GM21723 (cell line): ENCODE results near the gene YPEL5.
"Not testable (repeated sequence)": the region's sequence is repeated elsewhere in the genome, so short reads cannot be mapped to it uniquely, and the experiment has no call there.

ENCODE experiments used
- ATAC-seq: cut with Tn5 transposase; IDR thresholded peaks from one replicate; pipeline ENCODE4 v1.9.1; 2021; ENCODE audit warnings: mild to moderate bottlenecking, moderate library complexity; ENCODE audit not compliant: unreplicated experiment

YPEL5 gene

DNA sequence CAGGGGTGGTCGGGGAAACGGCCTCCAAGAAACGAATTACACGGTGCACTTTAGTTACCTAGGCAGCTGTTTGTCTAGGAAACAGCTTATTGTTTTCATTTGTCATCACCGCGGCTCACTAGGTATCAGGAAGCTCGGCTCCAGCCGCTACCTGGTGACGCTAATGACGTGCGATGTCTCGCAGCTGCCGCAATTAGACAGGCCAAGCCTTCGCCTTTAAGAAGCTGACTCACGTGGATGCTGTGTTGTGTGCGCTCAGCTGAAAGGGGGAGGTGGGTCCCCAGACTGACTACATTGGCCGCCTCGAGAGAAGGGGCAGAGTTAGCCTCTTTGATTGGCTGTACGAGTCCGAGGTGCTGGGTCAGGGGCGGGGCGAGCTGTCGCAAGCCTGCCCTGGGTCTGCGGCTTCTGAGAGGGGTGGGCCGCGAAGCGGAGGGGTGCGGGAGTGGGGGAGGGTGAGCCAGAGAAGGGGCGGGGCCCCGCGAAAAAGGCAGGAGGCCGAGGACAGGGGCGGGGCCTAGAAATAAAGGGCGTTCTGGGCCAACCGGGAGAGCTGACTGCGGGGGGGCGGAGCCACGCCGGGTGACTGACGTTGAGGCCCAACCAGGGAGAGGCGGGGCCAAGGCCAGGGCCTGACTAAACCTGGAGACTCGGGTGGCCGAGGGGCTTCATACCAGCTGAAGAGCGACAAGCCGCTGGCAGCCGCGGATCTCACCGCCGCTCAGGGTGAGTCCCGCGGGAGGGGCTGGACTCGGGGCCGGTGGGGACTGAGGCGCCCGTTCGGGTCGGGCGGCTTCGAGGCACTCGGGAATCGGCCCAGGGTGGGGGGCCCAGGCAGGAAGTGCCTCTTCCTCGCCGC lies at the start of gene YPEL5:
YPEL5 (plus strand) TSS at position 671 of the 859 bp plus-strand sequence. CDS start 9,645 bp downstream, outside the sequence.
- peak; percentile 93 for ATAC-seq

DNA sequence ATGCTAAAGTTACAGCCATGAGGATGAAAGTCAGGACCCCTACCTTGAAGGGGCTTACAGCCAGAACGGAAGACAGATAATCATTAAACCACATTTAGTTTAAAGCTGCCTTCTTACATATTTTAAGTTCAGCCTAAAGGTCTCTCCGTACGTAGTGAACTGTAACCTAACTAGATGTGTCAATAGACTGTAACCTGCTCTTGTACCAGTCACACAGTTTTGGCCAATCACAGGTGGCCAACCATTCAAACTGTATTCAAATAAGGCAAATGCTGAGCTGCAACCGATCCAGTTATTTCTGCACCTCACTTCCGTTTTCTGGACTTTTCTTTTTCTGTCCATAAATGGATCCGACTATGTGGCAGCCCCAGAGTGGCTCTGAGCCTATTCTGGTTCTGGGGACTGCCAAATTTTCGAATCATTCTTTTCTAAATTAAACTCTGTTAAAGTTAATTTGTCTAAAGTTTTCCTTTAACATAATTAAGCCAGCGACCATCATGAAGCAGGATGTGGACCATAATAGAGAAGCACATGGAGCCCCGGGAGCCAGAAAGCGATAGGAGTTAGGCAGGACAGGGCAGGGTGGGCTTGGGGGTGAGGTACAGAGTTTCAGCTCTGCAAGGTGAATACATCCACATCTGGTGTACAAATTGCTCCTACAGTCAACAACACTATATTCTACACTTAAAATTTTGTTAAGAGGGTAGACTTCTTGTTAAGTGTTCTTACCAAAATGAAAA lies 48.4 kb upstream of the YPEL5 start:
- ATAC-seq, result no peak

GRCh38 chr2:30099366-30099765 lies 47.4 kb upstream of the YPEL5 start:
- not testable (repeated sequence) for ATAC-seq

GRCh38 chr2:30100691-30101090 lies 46.1 kb upstream of the YPEL5 start:
- ATAC-seq, result not testable (repeated sequence)

GRCh38 chr2:30104307-30104706 lies 42.5 kb upstream of the YPEL5 start:
- no peak for ATAC-seq

GRCh38 chr2:30105556-30105955 lies 41.3 kb upstream of the YPEL5 start:
- no peak for ATAC-seq

GRCh38 chr2:30106543-30106942 lies 40.3 kb upstream of the YPEL5 start:
- ATAC-seq, result no peak

GRCh38 chr2:30108192-30108591 lies 38.6 kb upstream of the YPEL5 start:
- no peak for ATAC-seq

GRCh38 chr2:30108851-30109250 lies 38.0 kb upstream of the YPEL5 start:
- ATAC-seq, result no peak

GRCh38 chr2:30109856-30110255 lies 37.0 kb upstream of the YPEL5 start:
- ATAC-seq, result no peak

DNA sequence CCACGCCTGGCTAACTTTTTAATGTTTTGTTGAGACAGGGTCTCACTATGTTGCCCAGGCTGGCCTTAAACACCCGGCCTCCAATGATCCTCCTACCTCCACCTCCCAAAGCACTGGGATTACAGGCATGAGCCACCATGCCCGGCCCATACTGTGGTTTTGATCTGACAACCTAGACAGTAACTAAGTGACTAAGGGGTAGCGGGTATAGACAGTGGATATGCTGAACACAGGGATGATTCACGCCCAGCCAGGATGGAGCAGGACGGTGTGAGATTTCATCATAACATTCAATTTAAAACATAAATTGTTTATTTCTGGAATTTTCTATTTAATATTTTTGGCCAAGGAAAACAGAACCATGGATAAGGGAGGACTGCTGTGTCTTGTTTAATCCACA lies 36.0 kb upstream of the YPEL5 start:
- no peak for ATAC-seq

DNA sequence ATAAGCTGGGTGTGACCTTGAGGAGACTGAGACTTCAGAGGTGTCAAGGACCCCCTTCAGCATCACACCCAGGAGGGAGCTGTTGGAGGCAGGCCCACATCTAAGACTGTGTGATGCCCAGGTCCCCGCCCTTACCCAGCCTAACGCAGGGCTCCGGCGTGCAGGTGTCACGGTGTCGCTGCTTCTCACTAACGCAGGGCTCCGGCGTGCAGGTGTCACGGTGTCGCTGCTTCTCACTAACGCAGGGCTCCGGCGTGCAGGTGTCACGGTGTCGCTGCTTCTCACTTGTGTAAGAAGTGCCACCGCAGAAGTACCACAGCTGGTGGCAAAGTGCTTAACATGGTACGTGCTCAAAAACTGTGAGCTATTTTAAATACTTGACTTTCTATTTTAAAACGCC lies 35.6 kb upstream of the YPEL5 start:
- ATAC-seq, result not testable (repeated sequence)

DNA sequence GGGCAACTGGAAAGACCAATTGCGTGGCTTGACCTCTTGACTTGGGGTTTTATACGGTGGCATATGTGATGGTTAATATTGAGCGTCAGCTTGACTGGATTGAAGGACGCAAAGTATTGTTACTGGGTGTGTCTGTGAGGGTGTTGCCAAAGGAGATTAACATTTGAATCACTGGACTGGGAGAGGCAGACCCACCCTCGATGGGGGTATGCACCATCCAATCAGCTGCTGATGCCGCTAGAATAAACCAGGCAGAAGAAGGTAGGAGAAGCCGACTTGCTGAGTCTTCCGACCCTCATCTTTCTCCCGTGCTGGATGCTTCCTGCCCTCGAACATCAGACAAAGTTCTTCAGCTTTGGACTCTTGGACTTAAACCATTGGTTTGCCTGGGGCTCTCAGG lies 34.2 kb upstream of the YPEL5 start:
- ATAC-seq, result no peak

- ATAC-seq, result no peak
Observed at GRCh38 chr2:30113617-30114293, 33.1 kb upstream of the YPEL5 start.

GRCh38 chr2:30115141-30115980 lies 31.4 kb upstream of the YPEL5 start:
- ATAC-seq, result peak; percentile 59

- no peak for ATAC-seq
Observed at GRCh38 chr2:30115981-30116285, 30.9 kb upstream of the YPEL5 start.

DNA sequence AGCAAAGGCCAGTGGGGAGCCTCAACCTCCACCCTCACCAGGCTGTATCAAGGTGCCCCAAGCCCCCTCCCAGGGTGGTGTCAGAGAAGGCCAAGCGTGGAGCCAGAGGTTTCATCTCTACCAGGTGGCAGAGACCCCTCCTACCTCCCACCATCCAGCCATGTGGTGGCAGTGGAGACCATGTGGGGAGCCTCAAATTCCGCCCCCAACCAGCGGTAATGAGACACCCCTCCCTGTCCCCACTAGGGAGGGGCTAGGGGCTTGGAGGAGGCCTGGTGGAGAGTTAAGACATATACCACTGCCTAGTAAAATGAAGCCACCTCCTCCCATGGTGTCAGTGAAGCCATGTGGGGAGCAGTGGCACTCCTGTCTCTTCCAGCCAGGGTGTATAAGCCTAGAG lies 24.4 kb upstream of the YPEL5 start:
- no peak for ATAC-seq

- no peak for ATAC-seq
Observed at GRCh38 chr2:30127016-30127893, 19.6 kb upstream of the YPEL5 start.

DNA sequence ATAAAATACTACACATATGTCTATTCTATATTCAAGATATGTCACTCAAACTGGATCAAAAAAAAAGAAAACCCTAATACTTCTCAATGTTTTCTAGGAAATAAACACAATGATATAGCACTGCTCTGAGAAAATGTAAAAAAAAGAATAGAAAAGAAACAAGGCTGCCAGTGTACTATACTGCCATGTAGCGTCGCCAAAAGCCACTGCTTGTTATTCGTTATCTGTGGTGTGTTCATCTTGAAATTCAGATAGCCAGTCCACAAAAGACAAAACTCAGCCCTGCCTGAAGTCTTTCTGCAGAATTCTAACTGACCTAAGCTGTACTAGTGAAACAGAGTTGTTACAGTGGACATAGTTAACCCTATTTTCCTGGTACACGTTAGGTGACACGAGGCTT lies 12.2 kb upstream of the YPEL5 start:
- ATAC-seq, result no peak

DNA sequence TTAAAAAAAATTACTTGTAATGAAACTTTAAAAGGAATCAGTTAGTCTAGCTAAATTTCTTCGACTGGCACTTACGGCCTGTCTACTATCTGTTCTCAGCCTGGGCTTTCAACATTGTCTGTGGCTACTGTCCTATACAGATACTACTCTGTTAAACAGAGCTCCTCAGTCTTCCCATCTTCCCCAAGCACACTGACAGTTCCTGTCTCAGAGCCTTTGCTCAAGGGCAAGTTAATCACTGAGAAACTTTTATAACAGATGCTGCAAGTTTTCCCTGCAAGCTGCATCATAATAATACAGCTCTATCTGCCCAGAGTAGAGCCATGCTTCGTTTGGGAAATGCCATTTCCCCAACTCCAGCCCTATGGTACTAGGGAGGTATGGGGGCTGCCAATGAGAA lies 11.3 kb upstream of the YPEL5 start:
- no peak for ATAC-seq
